Tibial nerve (tissue), 4 donors: Measurements from ENCODE around the gene VSIR.

Experiments
- EP300 ChIP-seq, 2 donors: sonication (generic); formaldehyde crosslinking; IDR thresholded peaks; one replicate each; pipeline ENCODE4 v1.6.1; 2017; ENCODE audit warnings: antibody characterized with exemption in 2 of 2, mild to moderate bottlenecking in 1 of 2
- TF ChIP-seq, protein P1 (sequence below), 5 experiments: fragments of 200-600 bp in 3 of 5; fragments of 450-650 bp in 2 of 5; sonication (generic) in 3 of 5; IDR thresholded peaks; one replicate each; pipeline ENCODE4 v1.5.1; 2016 to 2019; ENCODE audit warnings: antibody characterized with exemption in 5 of 5, mild to moderate bottlenecking in 3 of 5, moderate library complexity in 2 of 5

DNA sequence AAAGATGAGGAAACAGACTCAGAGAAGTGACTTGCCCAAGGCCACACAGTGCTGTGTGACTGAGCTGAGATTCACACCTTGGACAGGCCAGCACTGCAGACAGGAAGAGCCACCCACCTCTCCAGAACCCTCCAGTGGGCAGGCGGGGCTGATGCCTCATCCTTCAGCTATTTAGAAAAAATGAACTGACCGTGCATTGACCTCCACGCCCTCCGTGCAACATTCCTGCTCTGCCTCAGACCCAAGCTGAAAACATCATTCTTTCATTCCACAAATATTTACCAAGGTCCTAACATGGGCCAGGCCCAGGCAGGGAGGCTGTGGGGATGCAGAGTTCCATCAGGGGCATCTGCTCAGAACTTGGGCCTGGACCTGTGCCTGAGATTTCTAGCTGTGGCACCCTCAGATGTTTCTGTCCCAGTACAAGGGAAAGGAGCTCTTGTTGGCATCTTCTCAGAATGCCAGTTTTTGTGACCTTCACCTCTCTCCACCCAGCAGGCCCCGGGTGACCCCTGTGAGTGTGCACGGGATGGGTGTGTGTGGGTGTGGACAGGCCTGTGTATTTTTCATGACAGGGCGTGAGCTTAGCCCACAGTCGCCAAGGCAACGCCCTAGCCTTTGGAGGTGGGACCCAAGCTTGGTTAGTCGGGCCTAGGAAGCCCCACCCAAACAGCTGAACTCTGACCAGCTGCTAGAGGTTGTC lies 6.5 kb downstream of the VSIR start:
- TF ChIP-seq, protein P1, sequence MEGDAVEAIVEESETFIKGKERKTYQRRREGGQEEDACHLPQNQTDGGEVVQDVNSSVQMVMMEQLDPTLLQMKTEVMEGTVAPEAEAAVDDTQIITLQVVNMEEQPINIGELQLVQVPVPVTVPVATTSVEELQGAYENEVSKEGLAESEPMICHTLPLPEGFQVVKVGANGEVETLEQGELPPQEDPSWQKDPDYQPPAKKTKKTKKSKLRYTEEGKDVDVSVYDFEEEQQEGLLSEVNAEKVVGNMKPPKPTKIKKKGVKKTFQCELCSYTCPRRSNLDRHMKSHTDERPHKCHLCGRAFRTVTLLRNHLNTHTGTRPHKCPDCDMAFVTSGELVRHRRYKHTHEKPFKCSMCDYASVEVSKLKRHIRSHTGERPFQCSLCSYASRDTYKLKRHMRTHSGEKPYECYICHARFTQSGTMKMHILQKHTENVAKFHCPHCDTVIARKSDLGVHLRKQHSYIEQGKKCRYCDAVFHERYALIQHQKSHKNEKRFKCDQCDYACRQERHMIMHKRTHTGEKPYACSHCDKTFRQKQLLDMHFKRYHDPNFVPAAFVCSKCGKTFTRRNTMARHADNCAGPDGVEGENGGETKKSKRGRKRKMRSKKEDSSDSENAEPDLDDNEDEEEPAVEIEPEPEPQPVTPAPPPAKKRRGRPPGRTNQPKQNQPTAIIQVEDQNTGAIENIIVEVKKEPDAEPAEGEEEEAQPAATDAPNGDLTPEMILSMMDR (IDR thresholded peaks at IDR 0.05), result peak in 1 of 5 experiments; percentile 12
- TF ChIP-seq EP300 (IDR thresholded peaks at IDR 0.05), result peak; percentile 64 to 90
